ENCODE data around the gene LRP5. TPM values are rescaled to one million over a fixed set of nuclear protein-coding genes. Genes with fewer than 3 reads are reported as not detected.

Gene LRP5
- total and polyA plus RNA-seq, 3 donors from 2014 or later, result 15.7 to 21.3 (median 20.6) TPM

DNA sequence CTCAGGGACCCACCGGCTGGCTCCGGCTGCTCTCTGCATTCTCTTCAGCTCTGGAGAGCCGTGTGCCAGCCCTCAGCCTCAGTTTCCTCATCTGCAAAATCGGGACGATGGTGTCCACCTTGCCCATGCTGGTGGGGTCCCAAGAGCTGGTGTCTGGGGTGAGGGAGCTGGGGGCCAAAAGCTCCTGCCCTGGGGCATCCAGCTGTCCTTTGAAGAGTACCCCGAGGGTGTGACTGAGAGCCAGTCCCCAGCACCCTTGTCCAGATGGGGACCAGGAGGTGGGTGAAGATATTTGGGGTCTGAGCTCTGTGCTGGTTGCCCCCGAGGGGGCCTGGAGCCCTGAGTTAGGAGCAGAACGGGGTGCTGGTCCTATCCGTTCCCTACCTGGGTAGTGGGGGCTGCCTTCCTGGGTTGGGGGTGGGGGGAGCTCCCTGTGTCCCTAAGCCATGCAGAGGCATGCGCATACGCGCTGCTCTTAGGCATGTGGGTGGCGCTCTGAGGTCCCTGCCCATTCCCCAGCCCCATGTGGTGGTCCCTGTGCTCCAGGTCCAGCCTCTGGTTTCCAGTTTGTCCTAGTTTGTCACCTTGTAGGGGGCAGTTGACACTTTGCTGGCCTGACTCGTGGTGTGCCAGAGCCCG, 4.9 kb downstream of the LRP5 start:
- H3K4me1 ChIP-seq, result peaks cover 11% of the 10 kb centered on the region
- H3K36me3 ChIP-seq (ENCODE audit: low read depth, missing control alignments), result no peaks in the 10 kb centered on the region
- no peak overlapping the region for H3K27ac ChIP-seq
- no peak overlapping the region for H3K4me3 ChIP-seq
- no peaks in the 10 kb centered on the region for H3K27me3 ChIP-seq
- intact Hi-C loops (cut with DNase I; ENCODE audit: low total_unique reads), result loop anchor here (10.0 kb wide), 1 partner anchor 58 kb away; no protein-coding TSS in a partner anchor
- no peak for DNase-seq
- 87 to 89% methylated on average over 4 to 12 of the region's 15 CpGs for WGBS, 2 donors
- no peaks in the 10 kb centered on the region for H3K9me3 ChIP-seq
- TF ChIP-seq, protein P1, sequence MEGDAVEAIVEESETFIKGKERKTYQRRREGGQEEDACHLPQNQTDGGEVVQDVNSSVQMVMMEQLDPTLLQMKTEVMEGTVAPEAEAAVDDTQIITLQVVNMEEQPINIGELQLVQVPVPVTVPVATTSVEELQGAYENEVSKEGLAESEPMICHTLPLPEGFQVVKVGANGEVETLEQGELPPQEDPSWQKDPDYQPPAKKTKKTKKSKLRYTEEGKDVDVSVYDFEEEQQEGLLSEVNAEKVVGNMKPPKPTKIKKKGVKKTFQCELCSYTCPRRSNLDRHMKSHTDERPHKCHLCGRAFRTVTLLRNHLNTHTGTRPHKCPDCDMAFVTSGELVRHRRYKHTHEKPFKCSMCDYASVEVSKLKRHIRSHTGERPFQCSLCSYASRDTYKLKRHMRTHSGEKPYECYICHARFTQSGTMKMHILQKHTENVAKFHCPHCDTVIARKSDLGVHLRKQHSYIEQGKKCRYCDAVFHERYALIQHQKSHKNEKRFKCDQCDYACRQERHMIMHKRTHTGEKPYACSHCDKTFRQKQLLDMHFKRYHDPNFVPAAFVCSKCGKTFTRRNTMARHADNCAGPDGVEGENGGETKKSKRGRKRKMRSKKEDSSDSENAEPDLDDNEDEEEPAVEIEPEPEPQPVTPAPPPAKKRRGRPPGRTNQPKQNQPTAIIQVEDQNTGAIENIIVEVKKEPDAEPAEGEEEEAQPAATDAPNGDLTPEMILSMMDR (IDR thresholded peaks at IDR 0.05), result no peak
- no peak for TF ChIP-seq POLR2A (IDR thresholded peaks at IDR 0.05)

DNA sequence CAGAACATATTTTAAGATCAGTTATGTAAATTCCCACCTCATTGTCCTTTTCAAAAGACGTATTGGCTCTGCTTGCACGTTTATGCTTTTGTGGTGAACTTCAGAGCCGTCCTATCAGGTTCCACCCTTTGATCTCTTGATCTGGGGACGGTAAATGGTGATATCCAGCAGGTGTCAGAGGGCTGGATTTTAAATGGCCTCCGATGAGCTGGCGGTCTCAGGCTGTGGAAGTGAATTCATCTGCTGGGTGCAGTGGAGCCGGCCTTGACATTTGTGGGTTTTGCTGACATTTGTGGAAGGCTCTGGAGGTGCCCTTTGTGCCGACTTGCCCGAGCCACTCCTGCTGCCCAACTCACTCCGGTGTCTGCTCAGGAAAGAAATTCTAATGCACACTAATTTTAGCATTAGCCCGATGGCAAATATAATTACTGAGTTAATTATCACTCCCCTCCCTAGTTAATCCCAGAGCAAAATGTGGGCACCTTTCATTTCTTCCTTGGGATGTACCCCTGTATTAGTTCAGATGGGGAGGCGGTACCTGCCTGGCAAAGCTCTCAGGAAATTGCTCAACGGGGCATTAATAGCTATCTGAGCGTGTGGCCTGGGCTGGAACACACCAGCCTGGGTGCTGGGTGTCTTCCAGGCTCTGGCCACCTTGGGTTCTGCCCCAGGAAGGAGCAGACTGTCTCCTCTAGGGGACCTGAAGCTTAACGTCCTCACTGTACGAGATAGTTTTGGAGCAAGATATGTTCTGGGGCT, 9.1 kb downstream of the LRP5 start:
- DNase-seq, result no peak
- H3K9me3 ChIP-seq, result no peaks in the 10 kb centered on the region
- intact Hi-C loops (cut with DNase I; ENCODE audit: low total_unique reads), result no loop called here
- H3K27me3 ChIP-seq, result no peaks in the 10 kb centered on the region
- no peak overlapping the region for H3K4me3 ChIP-seq
- H3K4me1 ChIP-seq, result no peaks in the 10 kb centered on the region
- TF ChIP-seq, protein P1 (IDR thresholded peaks at IDR 0.05), result no peak
- TF ChIP-seq POLR2A (IDR thresholded peaks at IDR 0.05), result no peak
- WGBS, 2 donors, result 89 to 94% methylated on average over 16 of the region's 16 CpGs
- H3K27ac ChIP-seq, result no peak overlapping the region
- H3K36me3 ChIP-seq (ENCODE audit: low read depth, missing control alignments), result no peaks in the 10 kb centered on the region

DNA sequence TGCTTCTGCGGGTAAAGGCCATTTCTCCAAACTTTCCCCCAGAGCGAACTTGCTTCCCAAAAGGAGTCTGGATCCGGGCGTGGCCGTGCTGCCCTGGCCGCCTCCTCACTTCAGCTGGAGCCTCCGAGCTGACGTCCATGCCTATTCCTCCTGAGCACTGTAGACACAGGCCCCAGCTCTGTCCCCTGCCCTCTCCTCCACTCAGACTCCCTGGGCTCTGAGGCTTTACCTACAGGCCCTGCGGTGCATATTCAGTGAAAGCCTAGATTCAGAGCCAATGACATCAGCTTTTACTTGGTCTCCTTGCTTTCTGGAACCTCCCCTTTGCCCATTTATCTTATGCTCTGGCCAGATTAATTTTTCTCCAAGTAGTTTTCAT, 9.7 kb downstream of the LRP5 start:
- no peak overlapping the region for H3K27ac ChIP-seq
- TF ChIP-seq POLR2A (IDR thresholded peaks at IDR 0.05), result no peak
- TF ChIP-seq, protein P1 (IDR thresholded peaks at IDR 0.05), result no peak
- no peak for DNase-seq
- H3K4me1 ChIP-seq, result peaks cover 1% of the 10 kb centered on the region
- H3K4me3 ChIP-seq, result no peak overlapping the region
- H3K36me3 ChIP-seq (ENCODE audit: low read depth, missing control alignments), result no peaks in the 10 kb centered on the region
- H3K27me3 ChIP-seq, result no peaks in the 10 kb centered on the region
- intact Hi-C loops (cut with DNase I; ENCODE audit: low total_unique reads), result no loop called here
- WGBS, 2 donors, result 91 to 97% methylated on average over 9 of the region's 9 CpGs
- no peaks in the 10 kb centered on the region for H3K9me3 ChIP-seq

DNA sequence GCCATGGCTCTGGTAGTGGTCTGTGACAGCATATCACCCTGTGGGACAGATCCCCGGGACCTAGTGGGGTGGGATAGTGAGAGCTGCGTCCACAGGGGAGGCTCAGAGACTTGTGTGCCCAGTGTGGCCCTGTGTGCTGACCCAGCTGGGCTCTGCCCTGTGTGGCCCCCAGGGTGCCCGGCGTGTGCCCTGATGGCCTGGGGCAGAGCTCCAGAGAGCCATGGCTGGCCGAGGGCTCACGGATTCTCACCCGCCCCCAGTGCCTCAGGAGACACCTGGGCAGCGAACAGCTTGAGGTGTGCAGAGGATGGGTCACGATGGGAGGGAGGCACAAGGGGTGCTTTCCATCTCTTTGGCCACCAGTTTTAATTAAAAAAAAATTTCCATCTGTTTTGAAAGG, 11.8 kb downstream of the LRP5 start:
- intact Hi-C loops (cut with DNase I; ENCODE audit: low total_unique reads), result no loop called here
- no peak for DNase-seq
- WGBS, 2 donors, result 94% methylated on average over 2 to 9 of the region's 9 CpGs
- H3K36me3 ChIP-seq (ENCODE audit: low read depth, missing control alignments), result no peaks in the 10 kb centered on the region
- no peaks in the 10 kb centered on the region for H3K9me3 ChIP-seq
- H3K4me1 ChIP-seq, result peaks cover 18% of the 10 kb centered on the region
- TF ChIP-seq POLR2A (IDR thresholded peaks at IDR 0.05), result no peak
- TF ChIP-seq, protein P1 (IDR thresholded peaks at IDR 0.05), result no peak
- H3K4me3 ChIP-seq, result no peak overlapping the region
- H3K27ac ChIP-seq, result no peak overlapping the region
- no peaks in the 10 kb centered on the region for H3K27me3 ChIP-seq

Data from testis (tissue), 3 donors.